ENCODE data around the gene TTC1.

The TTC1 gene

GRCh38 chr5:160036243-160036642 lies 27.3 kb downstream of the TTC1 start:
- no peak for DNase-seq
- H3K9me3 ChIP-seq (ENCODE audit: insufficient read depth, low read depth, low read length), result no peaks in the 10 kb centered on the region
- H2AK5ac ChIP-seq (ENCODE audit: low read length), result no peak overlapping the region
- H3K79me1 ChIP-seq (ENCODE audit: low read length), result no peaks in the 10 kb centered on the region
- no peak overlapping the region for H4K8ac ChIP-seq (ENCODE audit: low read depth, low read length)
- no peak overlapping the region for H2BK120ac ChIP-seq (ENCODE audit: insufficient read depth, low read length, poor library complexity)
- H2AFZ ChIP-seq (ENCODE audit: insufficient read depth, low read length, poor library complexity), result no peak overlapping the region
- no peak overlapping the region for H3K4me2 ChIP-seq (ENCODE audit: low read length)
- H2BK12ac ChIP-seq (ENCODE audit: low read length), result no peak overlapping the region
- no peaks in the 10 kb centered on the region for H3K4me1 ChIP-seq (ENCODE audit: control insufficient read depth in 1 of 2, insufficient read depth in 2 of 2, low read length in 2 of 2)
- H4K91ac ChIP-seq (ENCODE audit: low read depth, low read length), result no peak overlapping the region
- no peak overlapping the region for H3K18ac ChIP-seq (ENCODE audit: low read length)
- H3K4me3 ChIP-seq (ENCODE audit: low read depth, low read length), result no peak overlapping the region
- WGBS (ENCODE audit: extremely low coverage, insufficient coverage, insufficient read length), result no CpG with 5 or more reads among the region's 1 CpG
- no peak overlapping the region for H3K14ac ChIP-seq (ENCODE audit: low read length)
- no peak overlapping the region for H3K4ac ChIP-seq (ENCODE audit: low read depth, low read length)
- H3K23ac ChIP-seq (ENCODE audit: low read length), result no peak overlapping the region
- H3K36me3 ChIP-seq (ENCODE audit: control insufficient read depth in 1 of 2, insufficient read depth in 2 of 2, low read length in 2 of 2), result peaks cover 10 to 21% of the 10 kb centered on the region in 2 experiments
- H4K12ac ChIP-seq (ENCODE audit: low read depth, low read length), result no peak overlapping the region
- H3K27me3 ChIP-seq (ENCODE audit: insufficient read depth, low read length), result no peaks in the 10 kb centered on the region
- H3K79me2 ChIP-seq (ENCODE audit: control insufficient read depth, insufficient read depth, low read length, poor library complexity), result no peaks in the 10 kb centered on the region
- no peak overlapping the region for H3K27ac ChIP-seq (ENCODE audit: low read depth, low read length)
- no peak overlapping the region for H2BK5ac ChIP-seq (ENCODE audit: low read depth, low read length, poor library complexity)
- H3K9ac ChIP-seq (ENCODE audit: low read length), result no peak overlapping the region

- no peak overlapping the region for H3K4me2 ChIP-seq (ENCODE audit: low read length)
- no peak overlapping the region for H2AK5ac ChIP-seq (ENCODE audit: low read length)
- no peaks in the 10 kb centered on the region for H3K9me3 ChIP-seq (ENCODE audit: insufficient read depth, low read depth, low read length)
- no peak overlapping the region for H4K8ac ChIP-seq (ENCODE audit: low read depth, low read length)
- H3K27me3 ChIP-seq (ENCODE audit: insufficient read depth, low read length), result no peaks in the 10 kb centered on the region
- no peak overlapping the region for H3K27ac ChIP-seq (ENCODE audit: low read depth, low read length)
- H3K79me1 ChIP-seq (ENCODE audit: low read length), result no peaks in the 10 kb centered on the region
- H2BK120ac ChIP-seq (ENCODE audit: insufficient read depth, low read length, poor library complexity), result no peak overlapping the region
- H3K23ac ChIP-seq (ENCODE audit: low read length), result no peak overlapping the region
- no peak overlapping the region for H3K9ac ChIP-seq (ENCODE audit: low read length)
- H3K79me2 ChIP-seq (ENCODE audit: control insufficient read depth, insufficient read depth, low read length, poor library complexity), result no peaks in the 10 kb centered on the region
- H3K18ac ChIP-seq (ENCODE audit: low read length), result no peak overlapping the region
- H2AFZ ChIP-seq (ENCODE audit: insufficient read depth, low read length, poor library complexity), result no peak overlapping the region
- H2BK5ac ChIP-seq (ENCODE audit: low read depth, low read length, poor library complexity), result no peak overlapping the region
- no peak overlapping the region for H3K4me3 ChIP-seq (ENCODE audit: low read depth, low read length)
- peaks cover 12 to 19% of the 10 kb centered on the region in 2 experiments for H3K36me3 ChIP-seq (ENCODE audit: control insufficient read depth in 1 of 2, insufficient read depth in 2 of 2, low read length in 2 of 2)
- DNase-seq, result no peak
- no peaks in the 10 kb centered on the region for H3K4me1 ChIP-seq (ENCODE audit: control insufficient read depth in 1 of 2, insufficient read depth in 2 of 2, low read length in 2 of 2)
- no peak overlapping the region for H4K91ac ChIP-seq (ENCODE audit: low read depth, low read length)
- H3K14ac ChIP-seq (ENCODE audit: low read length), result no peak overlapping the region
- H4K12ac ChIP-seq (ENCODE audit: low read depth, low read length), result no peak overlapping the region
- no peak overlapping the region for H2BK12ac ChIP-seq (ENCODE audit: low read length)
- no peak overlapping the region for H3K4ac ChIP-seq (ENCODE audit: low read depth, low read length)
Observed at GRCh38 chr5:160036884-160037283, 27.9 kb downstream of the TTC1 start.

- no peak overlapping the region for H2BK5ac ChIP-seq (ENCODE audit: low read depth, low read length, poor library complexity)
- no peaks in the 10 kb centered on the region for H3K4me1 ChIP-seq (ENCODE audit: control insufficient read depth in 1 of 2, insufficient read depth in 2 of 2, low read length in 2 of 2)
- H3K4me2 ChIP-seq (ENCODE audit: low read length), result no peak overlapping the region
- H3K9me3 ChIP-seq (ENCODE audit: insufficient read depth, low read depth, low read length), result no peaks in the 10 kb centered on the region
- no peak overlapping the region for H3K23ac ChIP-seq (ENCODE audit: low read length)
- H3K14ac ChIP-seq (ENCODE audit: low read length), result no peak overlapping the region
- no peak overlapping the region for H4K8ac ChIP-seq (ENCODE audit: low read depth, low read length)
- H2BK12ac ChIP-seq (ENCODE audit: low read length), result no peak overlapping the region
- H3K79me1 ChIP-seq (ENCODE audit: low read length), result no peaks in the 10 kb centered on the region
- no peak overlapping the region for H2AFZ ChIP-seq (ENCODE audit: insufficient read depth, low read length, poor library complexity)
- H3K27me3 ChIP-seq (ENCODE audit: insufficient read depth, low read length), result no peaks in the 10 kb centered on the region
- no peak overlapping the region for H4K12ac ChIP-seq (ENCODE audit: low read depth, low read length)
- H3K4ac ChIP-seq (ENCODE audit: low read depth, low read length), result no peak overlapping the region
- peak in 1 of 2 donors; percentile 1 for DNase-seq
- no CpG with 5 or more reads among the region's 2 CpGs for WGBS (ENCODE audit: extremely low coverage, insufficient coverage, insufficient read length)
- no peak overlapping the region for H2AK5ac ChIP-seq (ENCODE audit: low read length)
- no peak overlapping the region for H3K27ac ChIP-seq (ENCODE audit: low read depth, low read length)
- no peak overlapping the region for H2BK120ac ChIP-seq (ENCODE audit: insufficient read depth, low read length, poor library complexity)
- no peak overlapping the region for H3K18ac ChIP-seq (ENCODE audit: low read length)
- no peaks in the 10 kb centered on the region for H3K79me2 ChIP-seq (ENCODE audit: control insufficient read depth, insufficient read depth, low read length, poor library complexity)
- peaks cover 13 to 22% of the 10 kb centered on the region in 2 experiments for H3K36me3 ChIP-seq (ENCODE audit: control insufficient read depth in 1 of 2, insufficient read depth in 2 of 2, low read length in 2 of 2)
- no peak overlapping the region for H3K9ac ChIP-seq (ENCODE audit: low read length)
- no peak overlapping the region for H4K91ac ChIP-seq (ENCODE audit: low read depth, low read length)
- no peak overlapping the region for H3K4me3 ChIP-seq (ENCODE audit: low read depth, low read length)
Observed at GRCh38 chr5:160039810-160040470, 31.0 kb downstream of the TTC1 start.

- Histone ChIP-seq H3K23ac (ENCODE audit: low read length) (no peak overlapping the region), H2AK5ac (ENCODE audit: low read length) (no peak overlapping the region), H3K9me3 (ENCODE audit: insufficient read depth, low read depth, low read length) (no peaks in the 10 kb centered on the region), H3K79me1 (ENCODE audit: low read length) (no peaks in the 10 kb centered on the region), H3K4me3 (ENCODE audit: low read depth, low read length) (no peak overlapping the region), H3K14ac (ENCODE audit: low read length) (no peak overlapping the region), H3K36me3 (ENCODE audit: control insufficient read depth in 1 of 2, insufficient read depth in 2 of 2, low read length in 2 of 2) (peaks cover 13 to 22% of the 10 kb centered on the region in 2 experiments), H4K8ac (ENCODE audit: low read depth, low read length) (no peak overlapping the region), H3K79me2 (ENCODE audit: control insufficient read depth, insufficient read depth, low read length, poor library complexity) (no peaks in the 10 kb centered on the region), H4K91ac (ENCODE audit: low read depth, low read length) (no peak overlapping the region), H2BK12ac (ENCODE audit: low read length) (no peak overlapping the region), H2AFZ (ENCODE audit: insufficient read depth, low read length, poor library complexity) (no peak overlapping the region), H3K27ac (ENCODE audit: low read depth, low read length) (no peak overlapping the region), H3K9ac (ENCODE audit: low read length) (no peak overlapping the region), H3K4me2 (ENCODE audit: low read length) (no peak overlapping the region), H3K18ac (ENCODE audit: low read length) (no peak overlapping the region), H2BK120ac (ENCODE audit: insufficient read depth, low read length, poor library complexity) (no peak overlapping the region), H3K4ac (ENCODE audit: low read depth, low read length) (no peak overlapping the region), H4K12ac (ENCODE audit: low read depth, low read length) (no peak overlapping the region), H3K27me3 (ENCODE audit: insufficient read depth, low read length) (no peaks in the 10 kb centered on the region), H3K4me1 (ENCODE audit: control insufficient read depth in 1 of 2, insufficient read depth in 2 of 2, low read length in 2 of 2) (no peaks in the 10 kb centered on the region), H2BK5ac (ENCODE audit: low read depth, low read length, poor library complexity) (no peak overlapping the region)
- no CpG with 5 or more reads among the region's 2 CpGs for WGBS (ENCODE audit: extremely low coverage, insufficient coverage, insufficient read length)
- no peak for DNase-seq
Observed at GRCh38 chr5:160040471-160040835, 31.5 kb downstream of the TTC1 start.
